ENCODE results near the gene SCP2.

SCP2 gene

DNA sequence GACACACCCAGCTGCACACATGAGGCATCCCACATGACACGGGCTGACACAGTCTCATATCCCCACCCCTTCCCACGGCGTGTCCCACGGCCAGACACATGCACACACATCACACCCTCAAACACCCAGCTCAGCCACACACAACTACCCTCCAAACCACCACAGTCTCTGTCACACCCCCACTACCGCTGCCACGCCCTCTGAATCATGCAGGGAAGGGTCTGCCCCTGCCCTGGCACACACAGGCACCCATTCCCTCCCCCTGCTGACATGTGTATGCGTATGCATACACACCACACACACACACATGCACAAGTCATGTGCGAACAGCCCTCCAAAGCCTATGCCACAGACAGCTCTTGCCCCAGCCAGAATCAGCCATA is 157.5 kb downstream of the SCP2 start:
- DNase-seq (ENCODE audit: low read depth): no peak
- TF ChIP-seq, protein P1, sequence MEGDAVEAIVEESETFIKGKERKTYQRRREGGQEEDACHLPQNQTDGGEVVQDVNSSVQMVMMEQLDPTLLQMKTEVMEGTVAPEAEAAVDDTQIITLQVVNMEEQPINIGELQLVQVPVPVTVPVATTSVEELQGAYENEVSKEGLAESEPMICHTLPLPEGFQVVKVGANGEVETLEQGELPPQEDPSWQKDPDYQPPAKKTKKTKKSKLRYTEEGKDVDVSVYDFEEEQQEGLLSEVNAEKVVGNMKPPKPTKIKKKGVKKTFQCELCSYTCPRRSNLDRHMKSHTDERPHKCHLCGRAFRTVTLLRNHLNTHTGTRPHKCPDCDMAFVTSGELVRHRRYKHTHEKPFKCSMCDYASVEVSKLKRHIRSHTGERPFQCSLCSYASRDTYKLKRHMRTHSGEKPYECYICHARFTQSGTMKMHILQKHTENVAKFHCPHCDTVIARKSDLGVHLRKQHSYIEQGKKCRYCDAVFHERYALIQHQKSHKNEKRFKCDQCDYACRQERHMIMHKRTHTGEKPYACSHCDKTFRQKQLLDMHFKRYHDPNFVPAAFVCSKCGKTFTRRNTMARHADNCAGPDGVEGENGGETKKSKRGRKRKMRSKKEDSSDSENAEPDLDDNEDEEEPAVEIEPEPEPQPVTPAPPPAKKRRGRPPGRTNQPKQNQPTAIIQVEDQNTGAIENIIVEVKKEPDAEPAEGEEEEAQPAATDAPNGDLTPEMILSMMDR (IDR thresholded peaks at IDR 0.05; ENCODE audit: insufficient read depth, low read depth, low read length, missing control alignments): no peak
- H3K4me3 ChIP-seq (ENCODE audit: low read depth, low read length): no peak overlapping the region

- H3K4me3 ChIP-seq (ENCODE audit: low read depth, low read length): no peak overlapping the region
- DNase-seq (ENCODE audit: low read depth): no peak
- TF ChIP-seq, protein P1 (IDR thresholded peaks at IDR 0.05; ENCODE audit: insufficient read depth, low read depth, low read length, missing control alignments): no peak
Observed at GRCh38 chr1:53085405-53085804, 158.3 kb downstream of the SCP2 start.

DNA sequence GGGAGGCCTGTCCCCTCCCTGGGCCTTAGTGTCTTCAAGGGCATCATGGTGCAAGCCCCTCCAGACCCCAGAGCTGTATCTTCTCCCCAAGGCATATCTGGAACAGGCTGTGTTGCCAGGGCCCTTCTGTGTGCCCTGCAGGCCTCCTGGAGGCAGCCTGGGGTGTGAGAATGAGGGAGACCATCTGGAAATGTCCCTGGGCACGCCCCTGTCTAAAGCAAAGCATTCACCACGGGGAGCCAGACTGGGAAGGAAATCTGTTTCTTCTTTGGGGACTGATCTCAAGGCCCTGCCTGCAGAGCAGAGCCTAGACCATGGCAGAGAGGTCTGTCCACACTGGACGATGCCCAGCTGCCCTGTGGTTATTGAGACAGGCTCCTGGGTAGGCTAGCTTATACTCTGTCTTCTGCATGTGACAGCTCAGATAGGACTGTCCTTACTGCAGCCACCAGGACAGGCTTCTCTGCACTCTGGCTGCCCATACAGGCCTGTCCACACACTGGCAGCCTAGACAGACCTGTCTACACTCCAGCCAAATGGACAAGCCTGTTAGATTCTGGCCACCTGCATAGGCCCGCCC is 159.5 kb downstream of the SCP2 start:
- no peak overlapping the region for H3K4me3 ChIP-seq (ENCODE audit: low read depth, low read length)
- TF ChIP-seq, protein P1 (IDR thresholded peaks at IDR 0.05; ENCODE audit: insufficient read depth, low read depth, low read length, missing control alignments): no peak
- DNase-seq (ENCODE audit: low read depth): no peak

GRCh38 chr1:53087332-53088285 is 160.5 kb downstream of the SCP2 start:
- TF ChIP-seq, protein P1 (IDR thresholded peaks at IDR 0.05; ENCODE audit: insufficient read depth, low read depth, low read length, missing control alignments): no peak
- H3K4me3 ChIP-seq (ENCODE audit: low read depth, low read length): no peak overlapping the region
- DNase-seq (ENCODE audit: low read depth): no peak

DNA sequence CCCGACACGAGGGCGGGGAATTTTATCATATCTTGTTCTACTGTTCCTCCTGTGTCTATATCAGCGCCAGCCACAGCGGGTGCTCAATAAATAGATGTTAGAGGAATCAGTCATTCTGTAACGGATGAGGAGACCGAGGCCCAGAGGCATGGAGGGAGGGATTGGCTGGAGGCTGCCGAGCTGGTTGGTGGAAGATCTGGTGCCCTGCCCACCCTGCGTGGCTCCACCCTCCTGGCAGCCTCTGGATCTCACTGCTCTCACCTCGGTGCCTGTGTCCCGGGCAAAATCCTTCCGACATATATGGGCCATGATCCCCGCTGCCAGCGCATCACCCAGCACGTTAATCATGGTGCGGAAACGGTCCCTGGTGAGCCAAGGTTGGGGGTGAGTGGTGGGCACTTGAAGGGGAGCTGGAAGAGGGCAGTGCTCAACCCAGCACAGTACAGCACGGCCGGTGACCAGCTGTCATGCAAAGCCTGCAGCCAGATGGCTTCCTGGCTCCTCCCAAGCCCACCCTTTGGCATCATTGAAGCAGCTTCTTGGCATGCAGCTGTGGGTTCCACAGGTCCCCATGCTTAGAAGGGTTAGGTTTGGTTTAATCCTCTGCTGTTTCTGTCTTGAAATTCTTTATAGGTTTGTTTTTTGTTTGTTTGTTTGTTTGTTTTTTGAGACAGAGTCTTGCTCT is 161.7 kb downstream of the SCP2 start:
- TF ChIP-seq, protein P1 (IDR thresholded peaks at IDR 0.05; ENCODE audit: insufficient read depth, low read depth, low read length, missing control alignments): no peak
- no peak for DNase-seq (ENCODE audit: low read depth)
- H3K4me3 ChIP-seq (ENCODE audit: low read depth, low read length): no peak overlapping the region

- no peak for DNase-seq (ENCODE audit: low read depth)
- H3K4me3 ChIP-seq (ENCODE audit: low read depth, low read length): no peak overlapping the region
- TF ChIP-seq, protein P1 (IDR thresholded peaks at IDR 0.05; ENCODE audit: insufficient read depth, low read depth, low read length, missing control alignments): no peak
Observed at GRCh38 chr1:53089478-53090226, 162.6 kb downstream of the SCP2 start.

All from GM12865 (cell line).